DND-41 (cell line): Measurements from ENCODE around the gene BORCS8.

Source experiments
- ATAC-seq: fragments of 200-7000 bp; cut with Tn5 transposase; 3 replicates; pipeline ENCODE4 v1.9.1; 2021; ENCODE audit warnings: low read depth; ENCODE audit not compliant: insufficient read depth
- DNase-seq: peaks from one replicate; pipeline ENCODE4 v3.0.0-alpha.2; 2020
- H2AFZ ChIP-seq: 2 replicates; pipeline ENCODE4 v1.6.0; 2012; ENCODE audit warnings: low read depth, low read length
- H3K27ac ChIP-seq: 2 replicates; pipeline ENCODE4 v1.5.1; 2012; ENCODE audit warnings: low read length, inconsistent platforms
- H3K27me3 ChIP-seq: fragments of 200-600 bp; sonication (generic); 2 replicates; pipeline ENCODE4 v1.6.0; 2012; ENCODE audit warnings: low read length, mild to moderate bottlenecking, inconsistent platforms; ENCODE audit not compliant: insufficient read depth, poor library complexity
- H3K36me3 ChIP-seq: 2 replicates; pipeline ENCODE4 v1.5.1; 2012; ENCODE audit warnings: low read length, inconsistent platforms; ENCODE audit not compliant: insufficient read depth
- H3K4me1 ChIP-seq: 2 replicates; pipeline ENCODE4 v1.5.1; 2012; ENCODE audit warnings: mild to moderate bottlenecking, low read length; ENCODE audit not compliant: insufficient read depth
- H3K4me2 ChIP-seq: 2 replicates; pipeline ENCODE4 v1.6.0; 2012; ENCODE audit warnings: mild to moderate bottlenecking, moderate library complexity, low read length, inconsistent platforms; ENCODE audit not compliant: insufficient read depth
- H3K4me3 ChIP-seq, 2 experiments: fragments of 200-600 bp in 1 of 2; shearing (Covaris generic) in 1 of 2; 2 replicates each; pipeline ENCODE4 v1.5.1; 2012 to 2016; ENCODE audit warnings: inconsistent platforms in 2 of 2, low read length in 2 of 2, mild to moderate bottlenecking in 2 of 2, low read depth in 1 of 2, moderate library complexity in 1 of 2
- H3K79me2 ChIP-seq: 2 replicates; pipeline ENCODE4 v1.6.0; 2012; ENCODE audit warnings: low read length, inconsistent platforms; ENCODE audit not compliant: insufficient read depth
- H3K9ac ChIP-seq: 2 replicates; pipeline ENCODE4 v1.6.0; 2012; ENCODE audit warnings: low read depth, mild to moderate bottlenecking, inconsistent platforms, low read length, moderate library complexity
- H3K9me3 ChIP-seq: 2 replicates; pipeline ENCODE4 v1.5.1; 2012; ENCODE audit warnings: low read length, moderate library complexity, mild to moderate bottlenecking, inconsistent platforms; ENCODE audit not compliant: insufficient read depth, severe bottlenecking
- H4K20me1 ChIP-seq: 2 replicates; pipeline ENCODE4 v1.6.0; 2012; ENCODE audit warnings: low read length; ENCODE audit not compliant: insufficient read depth
- EZH2 ChIP-seq: IDR thresholded peaks from 3 replicates; pipeline ENCODE4 v1.6.1; 2012; ENCODE audit warnings: borderline replicate concordance, low read depth, mild to moderate bottlenecking, moderate library complexity, low read length, inconsistent platforms; ENCODE audit not compliant: severe bottlenecking
- TF ChIP-seq, protein P1 (sequence below): IDR thresholded peaks from 2 replicates; pipeline ENCODE4 v1.5.1; 2012; ENCODE audit warnings: borderline replicate concordance, low read length, moderate library complexity, mild to moderate bottlenecking; ENCODE audit not compliant: poor library complexity, severe bottlenecking; ENCODE audit errors: extremely low read depth

The BORCS8 gene

GRCh38 chr19:19140476-19140875 is 51.5 kb downstream of the BORCS8 start:
- H3K9me3 ChIP-seq: no peaks in the 10 kb centered on the region
- DNase-seq (no peak), ATAC-seq (no peak)
- no peak overlapping the region for H3K4me3 ChIP-seq
- H3K27ac ChIP-seq: no peak overlapping the region
- TF ChIP-seq, protein P1, sequence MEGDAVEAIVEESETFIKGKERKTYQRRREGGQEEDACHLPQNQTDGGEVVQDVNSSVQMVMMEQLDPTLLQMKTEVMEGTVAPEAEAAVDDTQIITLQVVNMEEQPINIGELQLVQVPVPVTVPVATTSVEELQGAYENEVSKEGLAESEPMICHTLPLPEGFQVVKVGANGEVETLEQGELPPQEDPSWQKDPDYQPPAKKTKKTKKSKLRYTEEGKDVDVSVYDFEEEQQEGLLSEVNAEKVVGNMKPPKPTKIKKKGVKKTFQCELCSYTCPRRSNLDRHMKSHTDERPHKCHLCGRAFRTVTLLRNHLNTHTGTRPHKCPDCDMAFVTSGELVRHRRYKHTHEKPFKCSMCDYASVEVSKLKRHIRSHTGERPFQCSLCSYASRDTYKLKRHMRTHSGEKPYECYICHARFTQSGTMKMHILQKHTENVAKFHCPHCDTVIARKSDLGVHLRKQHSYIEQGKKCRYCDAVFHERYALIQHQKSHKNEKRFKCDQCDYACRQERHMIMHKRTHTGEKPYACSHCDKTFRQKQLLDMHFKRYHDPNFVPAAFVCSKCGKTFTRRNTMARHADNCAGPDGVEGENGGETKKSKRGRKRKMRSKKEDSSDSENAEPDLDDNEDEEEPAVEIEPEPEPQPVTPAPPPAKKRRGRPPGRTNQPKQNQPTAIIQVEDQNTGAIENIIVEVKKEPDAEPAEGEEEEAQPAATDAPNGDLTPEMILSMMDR: no peak
- no peak for TF ChIP-seq EZH2
- no peak overlapping the region for H2AFZ ChIP-seq
- peaks cover 17% of the 10 kb centered on the region for H3K79me2 ChIP-seq
- H3K4me2 ChIP-seq: no peak overlapping the region
- no peaks in the 10 kb centered on the region; the same call in 1 of the 2 replicates for H3K36me3 ChIP-seq
- 0 out of 2 replicates have a peak, but pooled peaks cover 3% of the 10 kb centered on the region for H4K20me1 ChIP-seq
- no peak overlapping the region for H3K9ac ChIP-seq
- H3K4me1 ChIP-seq: peaks cover 18% of the 10 kb centered on the region
- H3K27me3 ChIP-seq: no peaks in the 10 kb centered on the region

GRCh38 chr19:19139876-19140229 is 52.1 kb downstream of the BORCS8 start:
- Histone ChIP-seq H3K4me1 (peaks cover 18% of the 10 kb centered on the region), H3K79me2 (peaks cover 21% of the 10 kb centered on the region), H3K4me2 (no peak overlapping the region), H3K4me3 (no peak overlapping the region), H3K27ac (no peak overlapping the region), H3K9me3 (no peaks in the 10 kb centered on the region), H3K36me3 (no peaks in the 10 kb centered on the region; the same call in 1 of the 2 replicates), H4K20me1 (peaks cover 5% of the 10 kb centered on the region; the same call in 1 of the 2 replicates), H2AFZ (no peak overlapping the region), H3K27me3 (no peaks in the 10 kb centered on the region), H3K9ac (no peak overlapping the region)
- no peak for TF ChIP-seq EZH2
- TF ChIP-seq, protein P1: no peak
- no peak for ATAC-seq
- no peak for DNase-seq

- Histone ChIP-seq H3K79me2 (peaks cover 23% of the 10 kb centered on the region), H3K9ac (peak within 1 kb of the TSS; percentile 85), H3K36me3 (no peaks in the 10 kb centered on the region; the same call in 1 of the 2 replicates), H3K27me3 (no peaks in the 10 kb centered on the region), H4K20me1 (peaks cover 6% of the 10 kb centered on the region; the same call in 1 of the 2 replicates), H3K4me3 (peak within 1 kb of the TSS; percentile 70 to 88), H3K9me3 (no peaks in the 10 kb centered on the region), H3K4me1 (peaks cover 18% of the 10 kb centered on the region), H3K4me2 (peak within 1 kb of the TSS; percentile 86), H3K27ac (peak within 1 kb of the TSS; percentile 79), H2AFZ (peak within 1 kb of the TSS; percentile 95)
- DNase-seq: peak; percentile 99
- TF ChIP-seq, protein P1: no peak
- no peak for TF ChIP-seq EZH2
- peak; percentile 100 for ATAC-seq
Observed at GRCh38 chr19:19138109-19138981, 53.6 kb downstream of the BORCS8 start, which contains the start of gene TMEM161A. TMEM161A (minus strand) TSS chr19:19138478; CDS start chr19:19138428, 50 bp downstream.
